G401.6 (cell line): ENCODE results near the gene FLAD1.

ENCODE experiments used
- FAIRE-seq: peaks from 2 replicates; lab custom pipeline; 2012; peaks lifted over from hg19 to GRCh38; lab: Jason Lieb, UNC

The FLAD1 gene

DNA sequence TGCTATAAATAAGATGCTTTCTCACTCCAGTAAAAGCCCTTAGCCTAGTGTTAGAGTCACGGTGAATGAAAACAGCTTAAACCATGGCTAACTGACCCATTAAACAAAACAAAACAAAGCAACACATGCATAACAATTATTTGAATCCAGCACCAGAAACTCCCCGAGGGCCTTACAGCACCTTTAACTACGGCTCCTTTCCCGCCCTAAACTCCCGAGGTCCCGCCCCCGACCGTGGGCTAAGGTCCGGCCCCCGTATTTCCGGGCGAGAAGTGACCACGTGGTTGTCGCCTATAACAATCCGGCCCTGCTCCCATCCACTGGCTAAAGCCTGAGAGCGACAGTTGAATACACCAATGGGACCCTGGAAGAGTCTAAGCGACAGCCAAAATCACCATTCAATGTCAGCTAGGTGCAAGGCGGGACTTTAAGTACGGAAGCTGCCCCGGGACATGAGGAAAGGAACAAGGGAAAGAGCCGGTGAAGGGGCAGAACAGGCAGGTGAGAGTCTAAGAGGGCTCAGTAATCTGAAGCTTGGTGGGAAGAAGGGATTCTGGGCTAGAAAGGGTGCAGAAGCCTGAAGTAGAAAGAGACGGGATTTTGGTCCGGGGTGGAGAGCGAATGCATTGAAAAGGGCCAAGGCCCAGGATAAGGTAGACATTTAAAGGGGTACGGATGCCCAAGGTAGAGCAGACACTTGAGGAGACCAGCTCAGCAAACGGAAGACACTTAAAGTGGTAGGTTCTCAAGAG lies at the start of gene FLAD1:
FLAD1 (plus strand) TSS at position 448 of the 752 bp plus-strand sequence. CDS start 351 bp downstream, outside the sequence.
- peak; percentile 97 for FAIRE-seq

GRCh38 chr1:154934358-154934948 lies 48.7 kb upstream of the FLAD1 start:
- no peak for FAIRE-seq

DNA sequence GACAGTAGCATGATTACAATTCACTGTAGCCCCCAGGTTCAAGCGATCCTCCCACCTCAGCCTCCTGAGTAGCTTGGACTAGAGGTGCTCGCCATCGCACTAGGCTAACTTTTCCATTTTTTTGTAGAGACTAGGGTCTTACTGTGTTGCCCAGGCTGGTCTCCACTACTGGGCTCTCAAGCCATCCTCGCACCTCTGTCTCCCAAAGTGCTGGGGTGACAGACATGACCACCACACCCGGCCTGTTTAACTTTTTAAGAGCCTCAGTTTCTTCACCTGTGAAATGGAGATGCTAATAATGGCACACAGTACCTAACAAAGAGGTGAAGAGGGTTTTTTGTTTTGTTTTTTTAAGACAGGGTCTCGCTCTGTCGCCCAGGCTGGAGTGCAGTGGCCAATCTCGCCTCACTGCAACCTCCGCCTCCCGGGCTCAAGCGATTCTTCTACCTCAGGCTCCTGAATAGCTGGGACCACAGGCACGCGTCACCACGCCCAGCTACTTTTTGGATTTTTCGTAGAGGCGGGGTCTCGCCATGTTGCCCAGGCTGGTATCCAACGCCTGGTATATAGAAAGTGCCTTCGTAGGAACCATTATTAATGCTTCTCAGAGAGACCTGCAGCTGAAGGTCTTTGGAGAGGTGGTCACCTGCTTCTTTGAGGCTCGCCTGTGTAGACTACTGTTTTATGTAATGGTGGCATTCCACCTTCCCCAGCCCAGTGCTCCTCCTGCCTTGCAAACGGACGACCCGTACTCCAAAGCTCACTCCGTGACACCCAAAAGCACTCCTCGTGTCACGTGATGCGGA lies 47.2 kb upstream of the FLAD1 start:
- no peak for FAIRE-seq

GRCh38 chr1:154936555-154937084 lies 46.5 kb upstream of the FLAD1 start, which contains the start of gene PMVK:
Gene PMVK (minus strand): TSS chr1:154936719. CDS start chr1:154936685, 34 bp downstream.
- no peak for FAIRE-seq

GRCh38 chr1:154937085-154937987 lies 45.8 kb upstream of the FLAD1 start:
- FAIRE-seq: peak; percentile 36

- FAIRE-seq: no peak
Observed at GRCh38 chr1:154937988-154938386, 45.2 kb upstream of the FLAD1 start.

DNA sequence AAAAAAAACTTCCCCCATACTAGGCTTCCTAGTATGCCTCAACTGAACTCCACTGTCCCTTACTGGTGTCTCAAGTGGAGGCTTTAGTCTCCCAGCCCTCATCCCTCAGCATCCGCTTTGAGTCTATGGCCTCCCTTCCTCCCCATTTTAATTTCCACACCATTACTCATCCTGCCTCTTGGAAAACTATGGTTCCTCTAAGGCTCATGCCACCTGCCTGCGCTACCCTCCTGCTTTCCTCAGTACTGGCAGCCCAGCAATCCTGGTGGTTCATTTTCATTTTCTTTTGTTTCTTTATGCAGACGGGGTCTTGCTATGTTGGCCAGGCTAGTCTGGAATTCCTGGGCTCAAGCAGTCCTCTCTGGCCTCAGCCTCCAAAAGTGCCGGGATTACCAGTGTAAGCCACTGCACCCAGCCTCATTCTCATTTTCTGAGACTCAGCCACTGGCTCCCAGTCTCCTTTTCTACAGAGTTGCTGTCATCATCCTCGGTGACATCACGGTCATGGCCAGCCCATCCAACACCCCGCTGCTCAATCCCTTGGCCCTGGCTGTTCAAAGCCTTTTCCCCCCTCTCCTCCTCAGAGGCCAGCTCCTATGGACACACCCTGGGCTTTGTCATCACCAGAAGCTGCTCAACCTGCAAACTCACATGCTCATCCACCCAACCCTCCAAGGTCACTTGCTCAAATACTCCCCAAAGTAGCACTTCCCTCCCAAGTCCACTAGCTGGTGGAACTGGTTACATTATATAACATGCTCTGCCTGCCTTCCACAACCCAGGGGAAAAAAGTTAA lies 44.3 kb upstream of the FLAD1 start:
- no peak for FAIRE-seq

DNA sequence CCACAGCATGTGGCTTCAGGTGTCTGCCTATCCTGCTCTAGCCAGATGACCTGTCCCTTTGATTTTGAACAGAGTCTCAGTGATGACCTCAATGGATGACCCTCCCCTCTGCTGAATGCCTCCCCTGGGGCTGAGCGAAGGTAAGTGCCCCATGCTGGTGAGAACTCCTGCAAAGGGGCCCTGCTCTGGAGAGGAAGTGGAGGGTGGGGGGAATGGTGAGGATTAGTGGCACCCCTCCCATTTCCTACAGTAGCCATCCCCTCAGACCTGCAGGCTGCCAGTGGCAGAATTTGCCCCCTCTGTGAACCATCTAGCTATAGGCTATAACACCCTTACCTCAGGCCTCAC lies 43.0 kb upstream of the FLAD1 start:
- FAIRE-seq: no peak

GRCh38 chr1:154940651-154941194 lies 42.4 kb upstream of the FLAD1 start:
- no peak for FAIRE-seq

GRCh38 chr1:154941333-154942013 lies 41.7 kb upstream of the FLAD1 start:
- no peak for FAIRE-seq

DNA sequence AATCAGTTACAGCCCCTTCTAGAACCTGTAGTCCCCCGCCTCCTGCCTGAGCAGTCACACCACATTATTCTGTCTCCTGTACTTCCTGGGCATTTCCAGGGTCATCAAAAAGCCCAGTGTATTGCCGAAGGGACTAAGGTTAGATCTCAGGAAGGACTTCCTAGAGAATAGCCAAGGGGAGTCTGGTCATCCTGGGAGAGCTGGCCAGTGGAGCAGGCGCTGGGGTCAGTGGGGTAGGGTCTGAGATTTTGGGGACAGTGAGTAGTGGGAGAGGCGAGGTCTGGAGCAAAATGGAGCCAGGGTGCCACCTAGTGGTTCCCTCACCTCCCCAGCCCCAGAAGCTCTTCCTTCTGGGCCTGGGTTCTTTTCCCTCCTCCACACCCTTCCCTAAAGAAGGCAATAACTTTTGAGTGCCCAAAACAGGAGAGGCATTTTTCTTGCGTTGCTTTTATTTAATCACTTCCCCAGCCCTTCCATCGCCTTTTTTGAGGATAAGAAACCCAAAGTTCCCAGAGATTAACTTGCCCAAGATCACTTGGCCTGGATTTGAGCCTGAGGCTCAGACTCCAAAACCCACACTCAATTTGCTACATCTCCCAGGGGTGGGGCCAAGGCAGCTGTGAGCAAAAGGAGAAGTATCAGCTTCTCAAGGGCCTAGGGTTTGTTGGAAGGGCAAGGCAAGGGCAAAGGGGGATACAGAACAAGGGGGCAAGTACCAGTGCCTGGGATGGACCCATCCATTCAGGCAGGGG lies 39.3 kb upstream of the FLAD1 start:
- FAIRE-seq: no peak

DNA sequence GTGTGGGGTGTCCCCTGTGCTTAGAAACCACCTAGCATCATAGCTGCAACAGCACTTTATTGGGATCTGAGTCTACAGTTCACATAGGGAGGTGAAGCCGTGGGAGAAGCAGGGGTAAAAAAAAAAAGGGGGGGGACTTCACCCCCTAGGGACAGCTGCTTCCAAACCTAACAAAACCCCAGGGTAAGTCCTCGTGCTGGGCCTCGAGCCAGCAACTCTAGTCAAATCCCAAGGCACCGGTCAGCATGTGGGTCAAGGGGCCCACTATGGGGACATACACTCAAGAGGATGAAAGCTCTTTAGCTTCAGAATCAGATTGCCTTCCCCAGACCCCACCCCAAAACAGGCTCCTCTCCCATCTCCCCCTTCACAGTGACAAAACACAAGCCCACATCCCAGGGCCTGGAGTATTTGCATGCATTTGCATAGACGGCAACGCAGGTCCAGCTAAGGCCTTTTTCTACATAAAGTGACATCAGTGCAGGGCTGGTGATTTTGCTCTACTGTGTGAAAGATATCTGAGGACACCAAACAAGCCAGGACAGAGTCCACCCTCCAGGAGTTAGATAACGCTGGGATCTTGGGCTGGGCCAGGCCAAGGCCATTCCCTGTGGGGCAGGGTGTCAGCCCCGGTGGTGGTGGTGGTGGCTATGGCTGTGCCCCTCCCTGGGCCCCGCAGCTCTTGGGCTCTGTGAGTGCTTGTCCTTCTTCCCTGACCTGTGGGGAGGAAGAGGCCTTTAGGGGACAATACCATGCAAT lies 38.6 kb upstream of the FLAD1 start:
- FAIRE-seq: no peak

DNA sequence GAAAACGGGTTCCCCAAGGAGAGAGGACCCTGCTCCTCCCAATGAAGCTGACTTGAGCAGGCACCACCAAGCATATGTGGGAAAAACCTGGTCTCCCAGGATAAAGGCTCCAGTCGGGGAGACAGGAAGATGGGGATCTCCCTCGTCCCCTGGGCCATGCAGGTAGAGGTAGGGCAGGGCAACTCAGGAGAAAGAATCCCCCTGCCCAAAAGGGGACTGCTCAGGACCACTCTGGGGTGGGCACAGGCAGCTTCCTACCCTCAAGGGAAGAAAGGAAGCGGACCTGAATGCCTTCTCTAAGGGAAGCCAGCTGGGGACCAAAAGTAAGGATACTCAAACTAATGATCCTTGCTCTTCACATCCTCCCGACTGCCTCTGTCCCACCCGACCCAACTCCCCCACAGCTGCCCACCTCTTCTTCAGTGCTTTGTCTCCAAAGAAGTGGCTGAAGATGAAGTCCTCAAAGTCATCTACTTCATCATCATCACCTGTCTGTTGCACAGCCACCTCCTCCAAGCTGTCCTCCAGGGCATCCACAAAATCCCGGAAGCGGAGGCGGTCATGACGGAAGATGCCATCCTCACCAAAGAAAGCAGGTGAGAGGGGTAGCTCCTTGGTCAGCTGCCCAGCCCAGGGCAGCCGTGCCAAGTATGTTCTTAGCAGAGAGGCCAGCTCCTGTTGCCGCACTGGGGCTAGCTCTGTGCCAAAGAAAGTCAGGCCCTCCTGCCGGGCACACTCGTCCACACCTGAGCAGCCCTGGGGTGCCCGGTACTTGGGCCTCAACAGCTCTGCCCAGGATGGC lies 37.8 kb upstream of the FLAD1 start:
- no peak for FAIRE-seq

DNA sequence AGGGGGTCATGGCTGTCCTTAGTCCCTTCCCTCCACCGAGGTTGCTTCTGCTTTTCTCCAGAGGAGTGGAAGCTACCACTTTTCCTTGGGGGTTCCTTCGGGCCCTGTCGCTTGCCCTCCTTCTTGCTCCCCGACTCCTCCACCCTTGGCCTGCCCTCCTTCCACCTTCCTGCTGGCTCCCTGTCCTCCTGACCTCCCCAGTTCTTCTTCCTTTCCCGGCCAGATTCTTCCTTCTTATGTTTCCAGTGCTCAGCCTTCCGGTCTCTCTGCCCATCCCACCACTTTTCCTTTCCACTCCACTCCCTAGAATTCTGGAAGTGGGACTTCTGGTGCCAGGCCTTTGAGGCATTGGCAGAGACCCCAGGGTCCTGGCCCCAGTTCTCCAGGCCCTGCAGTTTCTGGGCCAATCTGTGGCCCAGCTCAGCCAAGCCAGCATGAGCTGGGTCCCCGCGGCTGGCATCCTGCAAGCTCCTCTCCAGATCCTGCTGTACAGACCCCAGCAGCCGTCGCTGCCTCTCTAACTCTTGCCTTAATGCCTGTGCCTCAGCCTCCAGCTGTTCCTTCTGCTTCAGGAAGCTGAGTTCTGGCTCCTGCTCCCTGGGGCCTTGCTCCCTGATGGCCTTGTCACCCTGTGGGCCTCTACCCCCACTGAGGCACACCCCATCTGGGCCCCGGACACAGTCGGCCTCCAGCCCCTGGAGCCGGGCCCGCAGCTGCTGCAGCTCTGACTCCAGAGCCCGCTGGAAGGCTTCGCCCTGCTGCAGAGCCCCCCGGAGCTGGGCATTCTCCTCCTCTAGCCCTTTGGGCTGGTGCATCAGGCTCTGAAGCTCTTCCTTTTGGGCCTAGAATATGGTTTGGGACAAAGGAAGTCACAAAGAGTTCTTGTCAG lies 36.9 kb upstream of the FLAD1 start:
- FAIRE-seq: no peak

- no peak for FAIRE-seq
Observed at GRCh38 chr1:154948079-154948478, 35.1 kb upstream of the FLAD1 start.

GRCh38 chr1:154951901-154952657 lies 31.1 kb upstream of the FLAD1 start:
- no peak for FAIRE-seq
